ENCODE results near the gene FMN1. TPM values are rescaled to one million over a fixed set of nuclear protein-coding genes. Genes with fewer than 3 reads are reported as not detected.

FMN1 gene
- total RNA-seq, 1 donor from 2014 or later, result 4.2 TPM

GRCh38 chr15:33163816-33164215 lies 30.7 kb downstream of the FMN1 start:
- no peak for TF ChIP-seq CTCF (IDR thresholded peaks at IDR 0.05)
- Mint-ChIP-seq H3K9me3 (ENCODE audit: unreplicated experiment) (no peaks in the 10 kb centered on the region), H3K27me3 (ENCODE audit: unreplicated experiment) (peaks cover 8% of the 10 kb centered on the region), H3K36me3 (ENCODE audit: unreplicated experiment) (no peaks in the 10 kb centered on the region), H3K27ac (ENCODE audit: unreplicated experiment) (no peak overlapping the region), H3K4me3 (ENCODE audit: unreplicated experiment) (no peak overlapping the region), H3K4me1 (ENCODE audit: unreplicated experiment) (peaks cover 10% of the 10 kb centered on the region)
- no peak for DNase-seq (ENCODE audit: extremely low spot score, unreplicated experiment)

GRCh38 chr15:33161209-33161608 lies 33.3 kb downstream of the FMN1 start:
- Mint-ChIP-seq H3K4me3 (ENCODE audit: unreplicated experiment) (no peak overlapping the region), H3K4me1 (ENCODE audit: unreplicated experiment) (peaks cover 10% of the 10 kb centered on the region), H3K9me3 (ENCODE audit: unreplicated experiment) (no peaks in the 10 kb centered on the region), H3K27me3 (ENCODE audit: unreplicated experiment) (peaks cover 10% of the 10 kb centered on the region), H3K27ac (ENCODE audit: unreplicated experiment) (no peak overlapping the region), H3K36me3 (ENCODE audit: unreplicated experiment) (no peaks in the 10 kb centered on the region)
- TF ChIP-seq CTCF (IDR thresholded peaks at IDR 0.05), result no peak
- no peak for DNase-seq (ENCODE audit: extremely low spot score, unreplicated experiment)

GRCh38 chr15:33160581-33161165 lies 33.8 kb downstream of the FMN1 start:
- TF ChIP-seq CTCF (IDR thresholded peaks at IDR 0.05), result no peak
- no peaks in the 10 kb centered on the region for H3K9me3 Mint-ChIP-seq (ENCODE audit: unreplicated experiment)
- H3K4me3 Mint-ChIP-seq (ENCODE audit: unreplicated experiment), result no peak overlapping the region
- H3K4me1 Mint-ChIP-seq (ENCODE audit: unreplicated experiment), result peaks cover 10% of the 10 kb centered on the region
- H3K27me3 Mint-ChIP-seq (ENCODE audit: unreplicated experiment), result peaks cover 10% of the 10 kb centered on the region
- H3K27ac Mint-ChIP-seq (ENCODE audit: unreplicated experiment), result no peak overlapping the region
- no peaks in the 10 kb centered on the region for H3K36me3 Mint-ChIP-seq (ENCODE audit: unreplicated experiment)
- DNase-seq (ENCODE audit: extremely low spot score, unreplicated experiment), result no peak

- H3K27me3 Mint-ChIP-seq (ENCODE audit: unreplicated experiment), result peaks cover 13% of the 10 kb centered on the region
- no peak overlapping the region for H3K27ac Mint-ChIP-seq (ENCODE audit: unreplicated experiment)
- peaks cover 12% of the 10 kb centered on the region for H3K4me1 Mint-ChIP-seq (ENCODE audit: unreplicated experiment)
- no peaks in the 10 kb centered on the region for H3K36me3 Mint-ChIP-seq (ENCODE audit: unreplicated experiment)
- DNase-seq (ENCODE audit: extremely low spot score, unreplicated experiment), result no peak
- no peaks in the 10 kb centered on the region for H3K9me3 Mint-ChIP-seq (ENCODE audit: unreplicated experiment)
- no peak overlapping the region for H3K4me3 Mint-ChIP-seq (ENCODE audit: unreplicated experiment)
- TF ChIP-seq CTCF (IDR thresholded peaks at IDR 0.05), result no peak
Measured at GRCh38 chr15:33159726-33160453, 34.6 kb downstream of the FMN1 start.

DNA sequence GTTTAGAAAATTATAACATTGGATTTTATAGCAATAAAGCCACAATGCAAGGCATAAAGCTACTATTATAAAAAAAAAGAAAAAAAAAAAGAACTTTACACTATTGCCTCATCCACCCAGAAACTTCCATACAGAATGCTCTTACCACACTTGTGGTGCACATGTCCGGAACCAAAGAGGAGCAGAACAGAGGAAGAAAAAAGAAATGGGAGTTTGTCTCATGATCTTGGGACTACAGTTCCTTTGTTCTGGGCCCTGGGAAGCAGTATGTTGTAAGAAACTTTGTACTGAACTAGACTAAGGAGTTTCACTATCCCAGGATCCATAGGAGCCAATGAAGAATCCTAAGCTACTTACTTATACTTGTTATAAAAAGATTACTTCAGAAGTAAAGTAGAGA lies 36.1 kb downstream of the FMN1 start:
- Mint-ChIP-seq H3K27me3 (ENCODE audit: unreplicated experiment) (peaks cover 6% of the 10 kb centered on the region), H3K27ac (ENCODE audit: unreplicated experiment) (no peak overlapping the region), H3K9me3 (ENCODE audit: unreplicated experiment) (no peaks in the 10 kb centered on the region), H3K4me1 (ENCODE audit: unreplicated experiment) (peaks cover 14% of the 10 kb centered on the region), H3K4me3 (ENCODE audit: unreplicated experiment) (no peak overlapping the region), H3K36me3 (ENCODE audit: unreplicated experiment) (no peaks in the 10 kb centered on the region)
- no peak for DNase-seq (ENCODE audit: extremely low spot score, unreplicated experiment)
- no peak for TF ChIP-seq CTCF (IDR thresholded peaks at IDR 0.05)

All from osteocyte (in vitro differentiated cells).